ENCODE data around the gene GLYR1.

The GLYR1 gene

DNA sequence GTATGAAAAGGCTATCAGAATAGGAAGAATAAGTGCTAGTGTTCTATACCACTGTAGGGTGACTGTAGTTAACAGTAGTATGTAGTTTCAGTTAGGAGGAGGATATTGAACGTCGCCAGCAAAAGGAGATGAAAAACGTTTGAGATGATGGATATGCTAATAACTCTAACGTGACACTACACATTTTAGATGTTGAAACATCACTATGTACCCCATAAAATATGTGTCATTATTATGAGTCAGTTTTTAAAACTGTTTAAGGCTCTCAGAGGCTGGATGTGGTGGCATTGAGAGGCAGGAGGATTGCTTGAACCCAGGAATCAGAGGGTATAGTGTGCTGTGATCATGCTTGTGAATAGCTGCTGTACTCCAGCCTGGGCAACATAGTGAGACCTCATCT is 32.0 kb upstream of the GLYR1 start:
- no peak for DNase-seq

DNA sequence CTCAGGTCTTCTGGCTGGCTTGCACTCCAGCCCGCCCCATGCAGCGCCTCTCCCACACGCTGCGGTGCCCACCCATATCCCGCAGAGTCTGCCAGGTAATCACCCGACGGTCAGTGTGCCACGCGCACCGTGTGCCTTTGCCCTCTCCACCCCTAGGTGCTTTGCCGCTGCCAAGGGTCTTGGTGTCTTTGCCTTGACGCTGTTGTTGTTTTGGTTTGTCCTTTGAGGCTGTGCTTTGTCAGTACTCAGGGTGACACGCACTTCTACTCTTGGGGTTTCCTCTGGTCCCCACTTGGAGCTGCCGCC is 30.2 kb upstream of the GLYR1 start:
- no peak for DNase-seq

DNA sequence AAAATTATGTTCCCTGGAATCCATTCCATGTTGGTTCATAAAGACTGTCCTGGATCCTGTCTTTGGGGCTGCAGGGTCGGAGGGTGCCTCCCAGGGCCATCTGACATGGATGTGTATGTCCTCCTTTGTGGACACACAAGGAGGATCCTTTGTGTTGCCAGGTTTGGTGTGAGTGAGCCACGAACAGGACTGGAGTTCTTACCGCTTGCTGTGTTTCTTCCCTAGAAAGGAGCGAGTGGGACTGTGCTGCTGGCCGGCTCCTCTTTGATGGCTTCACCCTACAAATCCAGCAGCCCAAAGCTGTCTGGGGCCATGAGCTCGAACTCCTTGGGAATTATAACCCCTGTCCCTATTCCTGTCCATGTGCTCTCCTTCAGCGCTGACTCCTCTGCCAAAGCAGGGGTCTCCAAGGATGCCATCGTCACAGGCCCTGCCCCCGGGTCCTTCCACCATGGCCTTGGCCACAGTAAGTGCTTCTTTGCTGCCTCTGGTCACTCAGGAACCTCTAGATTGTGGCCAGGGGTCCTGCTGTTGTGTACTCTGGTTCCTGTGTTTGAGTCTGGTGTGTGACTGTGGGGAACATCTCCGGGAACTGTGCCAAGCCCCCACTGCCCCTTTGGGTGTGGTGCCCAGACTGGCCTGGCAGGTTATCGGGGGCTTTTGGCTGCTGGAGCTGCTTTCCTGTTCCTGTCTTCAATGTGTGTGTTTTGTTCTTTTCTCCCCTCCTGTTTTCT is 29.7 kb upstream of the GLYR1 start:
- no peak for DNase-seq

DNA sequence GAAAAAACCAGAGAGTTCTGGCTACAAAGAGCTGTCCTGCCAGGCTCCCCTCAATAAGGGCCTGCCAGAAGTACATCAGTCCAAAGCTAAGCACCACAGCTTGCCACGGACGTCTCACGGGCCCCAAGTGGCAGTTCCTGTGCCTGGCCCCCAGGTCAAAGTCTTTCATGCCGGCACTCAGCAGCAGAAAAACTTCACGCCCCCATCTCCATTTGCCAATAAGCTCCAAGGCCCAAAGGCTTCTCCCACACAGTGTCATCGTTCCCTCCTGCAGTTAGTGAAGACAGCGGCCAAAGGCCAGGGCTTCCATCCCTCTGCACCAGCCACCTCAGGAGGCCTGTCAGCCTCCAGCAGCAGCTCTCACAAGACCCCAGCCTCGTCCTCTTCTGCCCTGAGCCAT is 27.6 kb upstream of the GLYR1 start:
- no peak for DNase-seq

DNA sequence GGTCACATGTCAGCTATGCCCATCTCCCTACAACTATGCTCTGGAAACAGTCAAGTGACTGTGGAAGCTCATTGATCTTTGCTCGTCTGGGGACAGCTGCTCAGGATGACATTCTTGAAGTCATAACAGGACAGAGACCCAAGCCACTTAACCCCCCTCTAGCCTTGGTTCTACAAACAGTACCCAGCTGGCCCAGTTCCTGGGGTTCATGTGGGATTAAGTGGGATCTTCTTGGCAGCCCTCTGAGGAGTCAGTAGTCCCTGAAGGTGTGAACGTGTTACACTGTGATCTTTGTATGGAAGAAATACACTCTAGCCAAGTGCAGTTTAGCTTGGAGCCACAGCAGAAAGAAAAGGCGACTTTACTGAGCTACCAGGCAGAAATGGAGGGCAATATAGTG is 26.0 kb upstream of the GLYR1 start:
- DNase-seq, result no peak

DNA sequence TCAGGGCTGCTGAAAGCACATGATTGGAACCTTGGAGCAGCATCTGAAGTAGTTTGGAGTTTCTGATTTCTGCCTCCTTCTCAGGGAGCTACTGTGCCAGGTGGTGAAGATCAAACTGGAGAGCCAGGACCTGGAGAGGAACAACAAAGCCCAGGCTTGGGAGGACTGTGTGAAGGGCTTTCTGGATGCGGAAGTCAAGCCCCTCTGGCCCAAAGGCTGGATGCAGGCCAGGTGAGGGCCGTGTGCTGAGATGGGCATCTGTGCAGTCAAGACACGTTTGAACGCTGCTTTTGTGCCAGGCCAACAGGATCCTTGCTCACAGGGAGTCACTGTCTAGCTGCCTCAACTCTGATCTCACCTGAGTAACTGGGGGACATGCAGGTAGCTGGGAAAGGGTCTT is 24.0 kb upstream of the GLYR1 start:
- no peak for DNase-seq

DNA sequence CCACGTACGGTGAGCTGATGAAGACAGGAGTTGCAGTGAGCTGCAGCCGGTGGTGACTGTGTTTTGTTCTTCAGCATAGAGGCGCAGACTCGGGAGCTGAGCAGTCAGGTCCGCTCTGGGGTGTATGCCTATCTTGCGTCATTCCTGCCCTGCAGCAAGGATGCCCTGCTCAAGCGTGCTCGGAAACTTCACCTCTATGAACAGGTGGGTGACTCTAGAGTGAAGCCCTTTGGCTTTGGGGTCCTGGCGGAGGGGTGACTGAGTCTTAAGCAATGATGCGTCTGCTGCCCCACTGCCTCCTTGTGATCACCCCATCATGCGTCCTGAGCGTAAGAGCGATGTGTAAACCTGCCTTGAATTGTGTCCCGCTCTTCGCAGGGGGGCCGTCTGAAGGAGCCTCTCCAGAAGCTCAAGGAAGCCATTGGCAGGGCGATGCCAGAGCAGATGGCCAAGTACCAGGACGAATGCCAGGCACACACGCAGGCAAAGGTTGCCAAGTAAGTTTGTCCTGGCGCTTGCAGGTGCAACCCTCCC is 23.1 kb upstream of the GLYR1 start:
- DNase-seq, result no peak

DNA sequence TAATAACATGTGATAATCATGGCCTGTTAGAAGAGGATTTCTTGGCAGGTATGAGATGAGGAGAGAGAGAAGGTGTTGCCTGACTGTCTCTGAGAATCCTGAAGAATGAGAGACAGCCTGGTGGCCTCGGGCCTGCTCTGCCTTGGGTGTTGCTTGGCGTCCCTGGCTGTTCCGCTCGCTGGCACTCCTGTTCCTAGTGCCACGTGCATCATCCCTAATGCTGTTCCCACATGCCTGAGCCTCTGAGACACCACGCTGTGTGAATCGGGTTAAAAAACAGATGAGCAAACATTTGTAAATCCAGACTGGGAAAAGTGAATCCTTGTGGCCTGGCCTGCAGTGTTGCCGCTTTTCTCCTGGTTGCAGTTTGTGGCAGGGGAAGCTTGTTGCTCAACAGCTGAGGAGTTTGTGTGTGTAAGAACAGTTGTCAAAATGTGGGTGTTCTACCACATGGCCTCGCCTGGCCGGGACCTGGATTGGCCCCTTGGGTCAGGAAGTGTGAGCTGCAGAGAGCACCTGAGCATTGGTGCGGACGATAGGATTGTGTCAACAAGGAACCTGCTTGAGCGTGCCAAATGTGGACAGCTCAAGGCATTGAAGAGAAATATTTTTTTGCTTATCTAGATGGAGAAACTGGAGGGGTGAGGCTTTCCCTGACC is 22.2 kb upstream of the GLYR1 start:
- DNase-seq, result no peak

DNA sequence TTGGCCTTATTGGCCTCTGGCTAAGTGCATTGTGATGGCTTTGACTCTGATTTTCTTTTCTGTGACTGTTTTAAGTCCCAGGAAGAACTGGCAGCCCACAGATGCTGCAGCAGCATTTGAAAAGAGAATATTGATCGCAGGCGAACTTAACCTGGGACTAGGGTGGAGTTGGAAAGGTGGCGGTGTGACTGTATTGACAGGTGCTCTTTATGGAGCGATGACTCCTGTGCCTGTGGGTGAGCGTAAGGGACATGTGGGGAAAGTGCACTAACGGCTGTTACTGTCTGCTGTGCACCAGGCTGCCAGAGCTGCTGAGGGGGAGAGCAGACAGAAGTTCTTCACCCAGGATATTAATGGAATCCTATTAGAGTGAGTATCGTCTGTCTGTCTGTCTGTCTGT is 21.4 kb upstream of the GLYR1 start:
- DNase-seq, result no peak

DNA sequence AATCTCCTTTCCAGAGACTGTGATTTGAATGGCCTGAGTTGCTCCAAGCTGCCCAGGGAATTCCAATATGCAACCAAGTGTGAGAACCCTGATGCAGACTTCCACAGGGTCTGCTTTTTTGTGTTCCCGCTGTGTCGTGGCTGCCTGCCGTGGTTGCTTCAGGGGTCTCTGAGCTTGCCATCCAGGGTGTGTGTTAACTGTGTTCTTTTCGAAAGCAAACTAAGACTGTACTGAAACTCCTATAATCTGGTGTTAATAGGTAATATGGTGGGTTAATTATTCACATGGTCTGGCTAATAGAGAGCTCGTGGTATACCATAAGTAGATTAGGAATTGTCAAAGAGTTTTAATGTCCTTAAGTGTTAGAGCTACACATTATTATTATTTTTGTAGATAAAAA is 20.9 kb upstream of the GLYR1 start:
- no peak for DNase-seq

DNA sequence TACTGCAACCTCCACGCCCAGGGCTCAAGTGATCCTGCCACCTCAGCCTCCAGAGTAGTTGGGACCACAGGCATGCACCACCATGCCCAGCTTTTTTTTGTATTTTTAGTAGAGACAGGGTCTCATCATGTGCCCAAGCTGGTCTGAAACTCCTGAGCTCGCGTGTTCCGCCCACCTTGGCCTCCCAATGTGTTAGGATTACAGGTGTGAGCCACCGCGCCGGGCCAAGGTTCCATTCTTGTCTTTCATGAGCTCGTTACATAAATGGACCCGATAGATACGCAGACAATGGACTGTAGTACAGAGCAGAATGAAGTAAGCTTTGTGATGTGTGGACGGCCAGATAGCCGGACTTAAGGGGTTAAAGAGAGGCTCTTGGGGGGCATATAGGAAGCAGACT is 19.5 kb upstream of the GLYR1 start:
- no peak for DNase-seq

DNA sequence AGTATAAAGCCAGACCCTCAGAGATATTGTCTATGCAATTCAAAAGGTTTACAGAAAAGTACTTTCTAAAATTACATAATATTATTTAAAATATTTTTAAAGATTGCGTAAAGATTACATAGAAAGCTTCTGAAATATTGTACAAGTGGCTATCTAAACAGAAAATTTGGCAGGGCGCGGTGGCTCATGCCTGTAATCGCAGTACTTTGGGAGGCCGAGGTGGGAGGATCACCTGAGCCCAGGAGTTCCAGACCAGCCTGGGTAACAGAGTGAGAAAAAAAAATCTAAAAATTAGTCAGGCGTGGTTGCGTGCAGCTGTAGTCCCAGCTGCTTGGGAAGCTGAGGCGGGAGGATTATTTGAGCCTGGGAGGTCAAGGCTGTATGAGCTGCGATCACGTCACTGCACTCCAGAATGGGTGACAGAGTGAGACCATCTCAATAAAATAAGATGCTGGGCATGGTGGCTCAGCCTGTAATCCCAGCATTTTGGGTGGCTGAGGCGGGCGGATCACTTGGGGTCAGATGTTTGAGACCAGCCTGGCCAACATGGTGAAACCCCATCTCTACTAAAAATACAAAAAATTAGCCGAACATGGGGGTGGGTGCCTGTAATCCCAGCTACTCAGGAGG is 18.3 kb upstream of the GLYR1 start:
- DNase-seq, result no peak

DNA sequence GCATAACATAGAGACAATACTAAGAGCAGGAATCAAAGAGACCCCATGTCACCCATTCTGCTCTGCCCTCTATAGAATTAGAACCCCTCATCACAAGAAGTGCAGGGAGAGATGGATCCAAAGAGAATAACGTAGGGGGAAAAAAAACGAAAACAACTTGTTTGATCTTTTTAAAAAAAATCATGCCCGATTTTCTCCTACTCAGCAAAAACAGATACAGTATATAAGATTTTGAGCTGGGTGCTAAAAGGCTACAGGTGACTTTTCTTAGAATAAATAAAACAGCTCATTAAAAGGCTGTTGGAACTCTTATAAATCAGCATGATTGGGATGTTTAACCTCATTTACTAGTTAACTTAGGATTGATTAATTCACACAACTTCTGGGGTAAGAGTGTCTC is 17.6 kb upstream of the GLYR1 start:
- DNase-seq, result no peak

DNA sequence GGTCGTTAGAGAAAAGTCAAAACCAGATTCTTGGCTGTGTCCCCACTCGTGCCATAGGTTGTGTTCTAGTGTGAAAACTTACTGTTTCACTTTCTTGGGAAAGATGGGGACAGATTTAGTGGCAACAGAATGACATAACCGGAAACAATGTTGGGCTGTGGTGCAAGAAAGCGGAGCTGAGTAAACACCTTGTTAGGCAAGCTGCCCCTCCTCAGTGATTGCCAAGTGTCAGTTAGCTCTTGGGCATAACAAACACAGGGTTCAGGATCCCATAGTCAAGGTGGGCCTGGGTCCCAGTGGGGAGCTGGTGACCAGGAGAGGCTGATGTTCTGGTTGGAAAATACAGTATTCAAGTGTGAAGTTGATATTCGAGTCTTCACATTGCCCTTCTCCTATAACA is 15.6 kb upstream of the GLYR1 start:
- DNase-seq, result no peak

DNA sequence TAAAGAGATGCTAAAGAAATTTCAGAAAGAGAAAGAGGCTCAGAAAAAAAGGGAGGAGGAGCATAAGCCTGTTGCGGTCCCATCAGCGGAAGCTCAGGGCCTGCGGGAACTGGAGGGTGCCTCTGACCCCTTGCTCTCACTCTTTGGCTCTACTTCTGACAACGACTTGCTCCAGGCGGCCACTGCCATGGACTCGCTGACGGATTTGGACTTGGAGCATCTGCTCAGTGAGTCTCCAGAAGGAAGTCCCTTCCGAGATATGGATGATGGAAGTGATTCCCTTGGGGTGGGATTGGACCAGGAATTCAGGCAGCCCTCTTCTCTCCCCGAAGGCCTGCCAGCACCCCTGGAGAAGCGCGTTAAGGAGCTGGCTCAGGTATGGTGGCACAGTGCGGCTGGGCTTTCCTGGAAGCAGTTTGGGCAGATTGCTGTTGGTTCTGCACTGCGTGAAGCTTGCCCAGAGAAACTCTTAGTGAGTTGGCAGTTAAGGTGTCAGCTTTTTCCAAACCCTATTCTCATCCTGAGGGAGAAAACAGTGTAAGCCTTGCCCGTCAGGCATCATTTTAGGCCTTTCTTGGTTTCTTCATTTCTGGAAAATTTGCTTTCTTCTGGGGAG is 13.7 kb upstream of the GLYR1 start:
- no peak for DNase-seq

DNA sequence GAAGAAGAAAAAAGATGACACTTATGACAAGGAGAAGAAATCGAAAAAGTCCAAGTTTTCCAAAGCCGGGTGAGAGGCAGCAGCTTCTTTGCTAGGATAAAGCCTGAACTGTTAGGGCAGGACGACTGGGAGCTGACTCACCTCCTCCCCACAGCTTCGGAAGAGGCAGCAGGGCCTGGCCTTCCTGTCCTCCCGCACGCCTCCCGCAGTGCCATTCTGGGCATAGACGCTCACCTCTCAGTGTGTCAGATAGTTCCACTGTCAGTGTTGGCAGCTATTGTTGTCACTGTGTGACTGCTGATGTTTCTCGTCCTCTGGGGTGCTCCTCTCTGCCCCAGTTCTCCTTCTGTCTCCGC is 12.8 kb upstream of the GLYR1 start:
- no peak for DNase-seq

DNA sequence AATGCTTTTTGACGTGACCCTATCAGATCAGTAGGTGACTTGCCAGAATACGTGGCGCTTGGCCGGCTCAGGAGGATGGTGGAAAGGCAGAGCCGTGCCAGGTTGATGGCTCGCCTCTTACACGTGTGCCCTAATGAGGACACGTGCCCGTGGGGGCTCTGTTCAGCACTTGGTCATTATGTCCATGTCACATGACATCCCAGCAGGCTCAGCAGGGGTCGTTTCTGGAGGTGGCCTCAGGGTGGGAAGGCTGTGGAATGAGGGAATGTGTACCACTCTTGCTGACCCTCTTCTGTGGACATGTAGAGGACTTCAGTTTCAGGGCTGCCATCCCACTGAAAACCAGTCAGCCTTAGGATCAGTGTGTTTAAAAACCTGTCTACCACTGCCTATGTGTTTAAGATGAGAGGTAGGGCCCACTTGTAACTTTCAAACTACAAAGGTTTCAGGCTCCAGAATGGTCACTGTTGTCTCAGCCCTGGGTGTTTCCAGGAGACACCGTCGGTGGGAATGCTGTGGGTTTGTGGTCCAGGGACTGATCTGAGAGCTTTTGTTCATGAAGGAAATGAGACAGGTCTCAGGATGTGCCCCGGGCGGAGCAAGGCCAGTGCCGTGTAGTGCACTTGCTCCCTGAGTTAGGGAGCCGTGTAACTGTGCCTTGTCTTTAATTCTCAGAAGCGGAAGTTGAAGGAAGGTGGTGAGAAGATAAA is 12.3 kb upstream of the GLYR1 start:
- no peak for DNase-seq

DNA sequence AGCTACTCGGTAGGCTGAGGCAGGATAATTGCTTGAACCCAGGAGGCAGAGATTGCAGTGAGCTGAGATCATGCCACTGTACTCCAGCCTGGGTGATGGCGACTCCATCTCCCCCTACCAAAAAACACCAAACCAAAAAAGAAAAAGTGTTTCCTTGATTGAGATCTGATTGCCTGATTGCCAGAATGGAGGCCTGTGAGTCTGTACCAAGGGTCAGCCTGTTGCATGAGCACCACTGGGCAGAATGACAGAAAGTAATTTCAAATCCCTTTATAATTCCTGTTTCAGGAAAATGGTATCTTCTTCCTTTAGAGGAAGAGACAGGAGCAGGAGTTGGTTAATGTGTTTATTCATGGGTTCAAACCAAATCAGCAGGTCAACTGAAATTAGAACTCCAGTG is 8.7 kb upstream of the GLYR1 start:
- DNase-seq, result no peak

DNA sequence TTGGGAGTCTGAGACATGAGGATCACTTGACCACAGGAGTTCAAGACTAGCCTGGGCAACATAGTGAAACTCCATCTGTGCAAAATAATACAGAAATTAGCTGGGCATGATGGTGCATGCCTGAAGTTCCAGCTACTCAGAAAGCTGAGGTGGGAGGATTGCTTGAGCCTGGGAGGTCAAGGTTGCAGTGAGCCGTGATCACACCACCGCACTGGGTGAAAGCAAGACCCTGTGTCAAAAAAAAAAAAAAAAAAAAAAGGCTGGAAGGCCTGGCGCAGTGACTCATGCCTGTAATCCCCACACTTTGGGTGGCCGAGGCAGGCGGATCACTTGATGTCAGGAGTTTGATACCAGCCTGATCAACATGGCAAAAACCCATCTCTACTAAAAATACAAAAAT is 8.3 kb upstream of the GLYR1 start:
- no peak for DNase-seq

DNA sequence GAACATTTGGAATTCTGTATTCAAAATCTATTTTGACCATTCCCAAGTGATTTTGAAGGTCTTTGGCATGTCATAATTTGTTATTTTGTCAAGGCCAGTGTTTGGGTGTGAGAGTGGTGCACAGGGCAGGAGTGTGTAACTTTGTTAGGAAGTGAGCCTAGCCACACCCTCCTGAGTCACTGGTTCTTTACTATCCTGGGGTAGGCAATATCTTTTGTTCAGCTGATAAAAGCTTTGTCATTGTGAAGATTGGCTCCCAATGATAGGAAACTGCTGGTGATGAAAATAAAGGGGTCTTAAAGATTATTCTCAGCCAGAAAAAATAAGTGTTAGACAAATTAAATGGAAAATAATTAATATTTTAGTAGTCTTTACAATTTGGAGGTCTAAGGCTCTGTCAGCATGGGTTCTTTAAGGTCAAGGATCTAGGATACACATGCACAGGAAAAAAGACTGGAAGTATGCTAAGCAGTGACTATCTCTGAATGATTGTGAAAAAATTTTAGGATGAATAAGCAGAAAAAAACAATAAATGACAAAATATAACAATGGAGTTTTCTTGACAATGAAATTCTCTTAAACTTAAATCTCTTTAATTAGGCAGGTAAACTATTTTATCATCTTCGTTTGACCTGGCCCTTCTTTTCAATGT is 5.3 kb upstream of the GLYR1 start:
- no peak for DNase-seq

DNA sequence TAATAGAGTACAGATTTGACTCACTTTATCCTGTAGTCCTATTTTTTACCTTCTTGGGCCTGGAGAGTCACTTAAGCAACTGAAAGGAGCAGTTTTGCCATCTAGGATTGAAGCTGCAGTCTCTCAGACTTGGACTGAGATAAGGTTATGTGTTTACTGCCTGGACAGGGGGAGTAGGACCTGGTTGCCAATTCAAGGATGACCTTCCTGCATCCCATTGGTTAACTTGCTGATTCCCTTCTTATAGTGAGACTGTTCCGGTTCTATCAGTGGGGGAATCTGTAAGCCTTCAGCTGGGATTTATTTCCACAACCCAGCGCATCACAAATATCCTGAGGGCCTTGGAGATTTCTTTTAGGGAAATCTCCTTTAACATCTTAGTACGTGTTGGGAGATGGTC is 3.1 kb upstream of the GLYR1 start:
- DNase-seq, result no peak

DNA sequence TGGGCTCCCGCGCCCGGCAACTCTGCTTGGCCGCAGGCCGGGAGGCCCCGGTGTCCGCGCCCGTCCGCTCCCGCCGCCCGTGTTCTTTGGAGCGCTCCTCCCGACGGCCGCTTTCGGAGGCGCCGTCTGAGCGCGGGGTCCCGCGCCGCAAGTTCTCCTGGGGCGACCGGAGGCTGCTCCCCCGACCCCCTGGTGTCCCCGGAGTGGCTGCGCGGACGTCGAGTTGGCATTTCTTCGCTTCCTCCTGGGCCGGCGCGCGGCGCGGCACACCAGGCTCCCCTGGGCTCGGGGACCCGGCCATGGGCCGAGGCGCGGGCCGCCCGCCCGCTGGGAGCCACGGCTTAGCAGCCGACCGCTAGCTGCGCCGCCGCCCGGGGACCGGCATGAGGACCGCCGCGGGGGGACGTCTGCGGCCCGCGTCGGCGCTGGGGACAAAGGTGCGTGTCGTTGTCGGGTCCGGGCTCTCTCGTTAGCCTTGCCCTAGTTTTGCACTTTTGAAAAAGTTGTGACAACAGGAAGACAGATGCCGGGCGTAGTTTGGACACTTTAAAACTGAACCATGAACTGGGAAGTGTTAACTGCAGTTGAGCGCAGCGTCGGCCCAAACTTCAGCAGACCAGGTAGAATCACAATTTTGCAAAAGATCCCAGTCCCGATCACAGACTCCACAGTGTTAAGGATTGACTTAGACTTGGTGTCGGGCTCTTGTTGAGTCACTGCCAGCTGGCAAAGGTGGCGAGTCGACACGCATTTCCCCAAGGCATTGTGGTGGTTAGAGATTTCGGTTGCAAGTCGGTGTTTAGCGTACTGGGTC is 893 bp upstream of the GLYR1 start:
- DNase-seq, result no peak
